GM12892 (cell line): ENCODE data around the gene TPRX1. TPM values are rescaled to one million over a fixed set of nuclear protein-coding genes. Genes with fewer than 3 reads are reported as not detected.
"Not testable (repeated sequence)": the region's sequence is repeated elsewhere in the genome, so short reads cannot be mapped to it uniquely, and the experiment has no call there.

Experiments used
- DNase-seq: peaks from one replicate; pipeline ENCODE4 v3.0.0; 2011; ENCODE audit not compliant: insufficient read length
- FAIRE-seq: peaks from 2 replicates; lab custom pipeline; 2011; peaks lifted over from hg19 to GRCh38; lab: Jason Lieb, UNC
- POLR2A ChIP-seq: IDR thresholded peaks from 2 replicates; pipeline ENCODE4 v1.6.1; 2011; ENCODE audit warnings: low read depth, low read length, control low read depth
- POLR2AphosphoS5 ChIP-seq: IDR thresholded peaks from 2 replicates; pipeline ENCODE4 v1.6.1; 2011; ENCODE audit warnings: low read depth, low read length, control low read depth
- TAF1 ChIP-seq: IDR thresholded peaks from 2 replicates; pipeline ENCODE4 v1.6.1; 2011; ENCODE audit warnings: low read depth, mild to moderate bottlenecking, control low read depth, low read length, borderline replicate concordance
- polyA plus RNA-seq: library from polyadenylated mRNA; unstranded; fragments of >200 nt; gene quantifications from one replicate; pipeline ENCODE4 v1.2.1, GENCODE V29; 2012; ENCODE audit warnings: missing spikeins, inconsistent platforms; ENCODE audit not compliant: missing spikeins

The TPRX1 gene
- not detected for polyA plus RNA-seq

- DNase-seq, FAIRE-seq: not testable (repeated sequence)
Measured at GRCh38 chr19:47804451-47804850, at the start of gene TPRX1. Gene TPRX1, minus strand, starts transcription at chr19:47804551. Its CDS starts 12 bp downstream, at chr19:47804539.

DNA sequence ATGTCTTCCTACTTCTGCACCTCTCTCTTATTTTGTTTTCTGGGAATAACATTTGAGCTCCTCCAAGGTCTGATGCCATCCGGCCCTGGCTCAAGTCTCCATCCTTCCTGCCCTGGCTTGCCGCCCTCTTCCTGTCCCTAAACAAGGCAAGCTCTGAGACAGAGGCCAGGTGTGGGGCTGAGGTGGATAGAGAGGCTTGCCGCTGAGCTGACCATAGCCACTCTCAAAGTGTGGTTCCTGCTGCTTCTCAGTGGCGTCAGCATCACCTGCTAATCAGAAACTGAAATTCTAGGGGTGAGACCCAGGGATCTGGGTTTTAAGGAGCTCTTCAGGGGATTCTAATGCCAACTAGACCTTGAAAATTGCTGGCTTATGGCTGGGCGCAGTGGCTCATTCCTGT is 48.7 kb upstream of the TPRX1 start:
- DNase-seq (no peak), FAIRE-seq (no peak)

DNA sequence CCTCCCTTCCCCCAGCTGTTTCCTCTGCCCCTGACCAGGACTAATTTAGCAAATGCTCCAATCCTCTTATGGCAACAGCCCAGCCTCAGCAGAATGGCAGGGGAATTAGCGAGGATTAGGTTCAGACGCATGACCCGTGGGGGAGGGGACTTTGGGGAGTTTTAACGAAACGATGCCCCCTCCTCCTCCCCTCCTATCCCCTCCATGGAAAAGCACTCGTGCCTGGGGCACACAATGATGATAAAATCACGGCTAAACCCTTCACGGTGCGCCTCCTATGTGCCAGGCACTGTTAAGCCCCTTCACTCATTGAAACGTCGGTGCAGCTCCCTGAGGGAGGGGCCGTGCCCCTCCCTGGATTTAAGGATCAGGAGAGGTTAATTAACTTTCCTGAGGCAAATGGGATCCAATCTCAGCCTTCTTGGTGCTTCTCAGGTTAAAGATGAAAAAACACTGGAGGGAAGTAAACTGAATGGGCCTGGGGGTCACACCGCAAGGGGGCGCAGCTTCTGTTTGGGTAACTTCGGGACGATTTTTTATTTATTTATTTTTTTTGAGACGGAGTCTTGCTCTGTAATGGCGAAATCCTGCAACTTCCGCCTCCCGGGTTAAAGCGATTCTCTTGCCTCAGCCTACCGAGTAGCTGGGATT is 44.6 kb upstream of the TPRX1 start:
- FAIRE-seq = no peak
- no peak for DNase-seq
- no peak for TF ChIP-seq TAF1
- TF ChIP-seq POLR2AphosphoS5 = no peak
- no peak for TF ChIP-seq POLR2A

More for the DNA sequence above, 48.7 kb upstream of the TPRX1 start:
- TF ChIP-seq POLR2A (no peak), POLR2AphosphoS5 (no peak), TAF1 (no peak)

- DNase-seq (no peak), FAIRE-seq (no peak)
- no peak for TF ChIP-seq POLR2AphosphoS5
- no peak for TF ChIP-seq POLR2A
Measured at GRCh38 chr19:47848425-47848822, 44.1 kb upstream of the TPRX1 start.

DNA sequence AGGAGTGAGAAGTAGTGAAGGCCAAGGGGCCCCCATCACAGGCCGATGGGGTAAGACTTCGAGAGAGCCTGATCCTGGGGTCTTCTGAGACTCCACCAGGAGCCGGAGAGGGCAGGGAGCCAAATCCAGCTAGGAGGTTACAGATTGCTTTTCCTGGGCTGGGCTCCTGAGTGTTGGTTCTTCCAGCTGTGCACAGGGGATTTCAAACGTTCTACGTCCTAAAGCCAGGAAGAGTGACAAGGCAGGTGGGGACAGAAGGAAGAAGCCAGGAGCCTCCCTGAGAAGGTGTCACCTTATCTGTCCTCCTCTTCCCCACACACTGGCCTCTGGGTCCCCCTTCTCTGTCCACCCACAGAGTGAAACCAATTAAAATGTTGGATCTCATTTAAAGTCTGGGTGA is 38.6 kb upstream of the TPRX1 start:
- TF ChIP-seq POLR2A (no peak), TAF1 (no peak), POLR2AphosphoS5 (no peak)
- no peak for DNase-seq
- FAIRE-seq = no peak

GRCh38 chr19:47839913-47840312 is 35.6 kb upstream of the TPRX1 start:
- DNase-seq (no peak), FAIRE-seq (no peak)
- TF ChIP-seq TAF1 (no peak), POLR2AphosphoS5 (no peak), POLR2A (no peak)

DNA sequence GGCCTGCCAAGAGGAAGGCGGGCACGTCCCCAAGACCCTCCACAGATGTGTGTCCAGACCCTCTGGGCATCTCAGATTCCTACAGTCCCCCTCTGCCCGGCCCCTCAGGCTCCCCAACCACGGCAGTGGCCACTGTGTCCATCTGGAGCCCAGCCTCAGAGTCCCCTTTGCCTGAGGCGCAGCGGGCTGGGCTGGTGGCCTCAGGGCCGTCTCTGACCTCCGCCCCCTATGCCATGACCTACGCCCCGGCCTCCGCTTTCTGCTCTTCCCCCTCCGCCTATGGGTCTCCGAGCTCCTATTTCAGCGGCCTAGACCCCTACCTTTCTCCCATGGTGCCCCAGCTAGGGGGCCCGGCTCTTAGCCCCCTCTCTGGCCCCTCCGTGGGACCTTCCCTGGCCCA is 35.1 kb upstream of the TPRX1 start:
- DNase-seq (no peak), FAIRE-seq (no peak)
- TF ChIP-seq TAF1 = no peak
- no peak for TF ChIP-seq POLR2A
- no peak for TF ChIP-seq POLR2AphosphoS5

DNA sequence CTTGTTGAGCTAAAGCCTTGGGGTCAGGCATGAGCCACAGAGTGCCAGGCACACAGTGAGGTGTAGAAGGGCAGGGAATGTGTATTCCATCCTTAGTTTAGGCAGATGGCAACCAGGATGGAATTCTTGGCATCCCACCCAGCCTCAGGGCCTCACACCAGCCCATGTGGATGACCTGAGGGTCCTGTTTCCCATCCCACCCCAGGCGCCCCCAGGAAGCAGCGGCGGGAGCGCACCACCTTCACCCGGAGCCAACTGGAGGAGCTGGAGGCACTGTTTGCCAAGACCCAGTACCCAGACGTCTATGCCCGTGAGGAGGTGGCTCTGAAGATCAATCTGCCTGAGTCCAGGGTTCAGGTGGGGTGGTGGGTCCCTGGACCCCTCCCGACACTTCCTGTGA is 31.7 kb upstream of the TPRX1 start:
- FAIRE-seq = no peak
- DNase-seq = no peak
- TF ChIP-seq TAF1 = no peak
- no peak for TF ChIP-seq POLR2A
- no peak for TF ChIP-seq POLR2AphosphoS5

DNA sequence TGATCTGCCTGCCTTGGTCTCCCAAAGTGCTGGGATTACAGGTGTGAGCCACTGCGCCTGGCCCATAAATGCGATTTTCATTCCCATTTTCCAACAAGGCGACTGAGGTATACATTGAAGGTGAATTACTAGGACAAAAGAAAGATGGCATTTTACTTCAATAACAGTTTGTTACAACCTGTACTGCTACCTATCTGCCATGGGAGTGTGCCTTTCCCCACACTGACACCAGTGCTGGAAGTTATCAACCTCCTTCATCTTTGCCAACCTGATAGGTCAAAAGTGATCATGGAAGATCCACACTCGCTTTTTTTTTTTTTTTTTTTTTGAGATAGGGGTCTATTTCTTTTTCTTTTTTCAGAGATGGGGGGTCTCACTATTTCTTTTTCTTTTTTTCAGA is 28.4 kb upstream of the TPRX1 start:
- FAIRE-seq = no peak
- DNase-seq = no peak
- TF ChIP-seq POLR2A (no peak), POLR2AphosphoS5 (no peak), TAF1 (no peak)

DNA sequence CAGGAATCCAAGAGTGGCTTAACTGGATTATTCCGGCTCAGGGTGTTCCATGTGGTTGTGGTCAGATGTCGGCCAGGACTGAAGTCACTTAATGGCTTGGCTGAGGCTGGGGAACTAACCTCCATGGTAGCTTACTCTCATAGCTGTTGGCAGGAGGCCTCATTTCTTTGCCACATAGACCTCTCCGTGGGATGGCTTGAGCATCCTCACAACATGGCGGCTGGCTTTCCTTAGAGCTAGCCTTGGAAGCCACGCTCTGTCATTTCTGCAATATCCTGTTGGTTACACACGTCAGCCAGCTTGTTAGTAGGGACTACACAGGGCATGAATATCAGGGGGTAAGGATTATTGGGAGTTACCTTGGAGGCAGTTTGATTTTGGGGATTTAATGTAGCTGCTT is 22.4 kb upstream of the TPRX1 start:
- no peak for DNase-seq
- TF ChIP-seq TAF1 = no peak
- no peak for TF ChIP-seq POLR2AphosphoS5
- no peak for TF ChIP-seq POLR2A
- no peak for FAIRE-seq

- no peak for TF ChIP-seq POLR2A
- DNase-seq (no peak), FAIRE-seq (no peak)
Measured at GRCh38 chr19:47824396-47824795, 20.0 kb upstream of the TPRX1 start.

GRCh38 chr19:47821460-47822020 is 17.2 kb upstream of the TPRX1 start, which contains the start of gene CRX:
Gene CRX, plus strand, starts transcription at chr19:47821937. Its CDS starts 12,507 bp downstream, at chr19:47834444.
- DNase-seq = no peak
- no peak for TF ChIP-seq POLR2A
- no peak for TF ChIP-seq TAF1
- TF ChIP-seq POLR2AphosphoS5 = no peak
- FAIRE-seq = no peak

DNA sequence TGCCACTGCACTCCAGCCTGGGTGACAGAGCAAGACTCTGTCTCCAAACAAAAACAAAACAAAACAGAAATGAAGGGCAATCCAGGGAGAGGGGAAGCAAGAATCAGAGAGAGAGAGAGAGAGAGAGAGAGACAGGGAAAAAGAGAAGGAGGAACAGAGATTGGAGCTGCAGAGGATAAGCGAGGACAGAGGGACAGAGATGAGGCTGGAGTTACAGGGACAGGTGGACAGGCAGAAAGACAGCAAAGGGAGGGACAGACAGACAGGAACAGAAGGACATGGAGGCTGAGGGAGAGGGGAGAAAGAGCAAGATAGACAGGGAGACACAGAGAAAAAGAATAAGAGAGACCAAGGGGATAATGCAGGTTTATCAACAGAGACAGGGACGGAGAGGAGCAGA is 16.1 kb upstream of the TPRX1 start:
- no peak for FAIRE-seq

More for the DNA sequence above, 16.1 kb upstream of the TPRX1 start:
- DNase-seq = no peak
- TF ChIP-seq POLR2AphosphoS5 (no peak), TAF1 (no peak), POLR2A (no peak)
